Endothelial cell of umbilical vein (primary cell): ENCODE measurements around the gene ITPR2. TPM values are rescaled to one million over a fixed set of nuclear protein-coding genes. Genes with fewer than 3 reads are reported as not detected.
A peak's percentile ranks its signal among the peaks of the same experiment; 100 is the strongest.
"Not testable (repeated sequence)": the region's sequence is repeated elsewhere in the genome, so short reads cannot be mapped to it uniquely, and the experiment has no call there.

Experiments used
- BruUV-seq: library from RNA; stranded (reverse); fragments of 400-500 nt; replicated peaks from 2 replicates; lab custom pipeline; 2021; lab: Mats Ljungman, UMichigan
- CTCF ChIA-PET: fragments of 300-600, 350-600 bp; sonication (Branson Sonifier 250); formaldehyde crosslinking; loops from one replicate; lab custom pipeline; 2021; ENCODE audit warnings: antibody characterized with exemption, inconsistent platforms; lab: Charles Lee
- POLR2A ChIA-PET: fragments of 300-600, 350-600 bp; sonication (Branson Sonifier 250); formaldehyde crosslinking; loops from one replicate; lab custom pipeline; 2021; ENCODE audit warnings: antibody characterized with exemption, inconsistent platforms; lab: Charles Lee
- DNase-seq: peaks from one replicate; pipeline ENCODE4 v3.0.0-alpha.2; 2011; ENCODE audit warnings: low read depth, low spot score
- FAIRE-seq: peaks from 2 replicates; lab custom pipeline; 2011; peaks lifted over from hg19 to GRCh38; lab: Jason Lieb, UNC
- H2AFZ ChIP-seq: 2 replicates; pipeline ENCODE4 v1.6.0; 2012; ENCODE audit warnings: low read depth, low read length, control low read depth, inconsistent platforms
- H3K27ac ChIP-seq: 2 replicates; pipeline ENCODE4 v1.5.1; 2011; ENCODE audit warnings: low read depth, mild to moderate bottlenecking, control low read depth, low read length, moderate library complexity; ENCODE audit not compliant: insufficient read depth
- H3K27me3 ChIP-seq, 2 experiments: 2 replicates each; pipeline versions ENCODE4 v1.6.0 to v1.6.1; 2011; ENCODE audit warnings: low read length in 2 of 2, mixed read lengths in 1 of 2; ENCODE audit not compliant: control insufficient read depth in 2 of 2, insufficient read depth in 2 of 2
- H3K36me3 ChIP-seq, 2 experiments: 2 replicates in 1 of 2; 3 replicates in 1 of 2; pipeline ENCODE4 v1.5.1; 2011; ENCODE audit warnings: low read length in 2 of 2, mild to moderate bottlenecking in 1 of 2, moderate library complexity in 1 of 2; ENCODE audit not compliant: control insufficient read depth in 2 of 2, insufficient read depth in 2 of 2; ENCODE audit errors: extremely low read depth in 1 of 2
- H3K4me1 ChIP-seq: 3 replicates; pipeline ENCODE4 v1.5.1; 2011; ENCODE audit warnings: mild to moderate bottlenecking, low read length; ENCODE audit not compliant: control insufficient read depth, insufficient read depth; ENCODE audit errors: extremely low read depth
- H3K4me2 ChIP-seq: 2 replicates; pipeline ENCODE4 v1.6.1; 2011; ENCODE audit warnings: low read length, control low read depth, mixed read lengths; ENCODE audit not compliant: insufficient read depth
- H3K4me3 ChIP-seq, 3 experiments: fragments of 200-600 bp in 1 of 3; sonication (generic), shearing (Covaris generic) in 1 of 3; replicated peaks in 1 of 3; 2 replicates each; pipeline ENCODE4 v1.5.1; 2011 to 2016; ENCODE audit warnings: control low read depth in 3 of 3, low read length in 3 of 3, mild to moderate bottlenecking in 2 of 3, inconsistent platforms in 1 of 3, low read depth in 1 of 3, moderate library complexity in 1 of 3; ENCODE audit not compliant: insufficient read depth in 1 of 3
- H3K79me2 ChIP-seq: 2 replicates; pipeline ENCODE4 v1.6.0; 2012; ENCODE audit warnings: low read length, inconsistent platforms; ENCODE audit not compliant: control insufficient read depth, insufficient read depth
- H3K9ac ChIP-seq: replicated peaks from 2 replicates; pipeline ENCODE3; 2011; ENCODE audit warnings: low read length, control low read depth; ENCODE audit not compliant: insufficient read depth; ENCODE audit errors: extremely low read depth
- H3K9me1 ChIP-seq: replicated peaks from 3 replicates; pipeline ENCODE4 v1.6.0; 2011; ENCODE audit warnings: mild to moderate bottlenecking, low read length; ENCODE audit not compliant: control insufficient read depth, insufficient read depth; ENCODE audit errors: extremely low read depth
- H3K9me3 ChIP-seq: replicated peaks from 2 replicates; pipeline ENCODE4 v1.5.1; 2012; ENCODE audit warnings: low read length, inconsistent platforms; ENCODE audit not compliant: control insufficient read depth, insufficient read depth
- H4K20me1 ChIP-seq: replicated peaks from 2 replicates; pipeline ENCODE3; 2011; ENCODE audit warnings: mild to moderate bottlenecking, low read length; ENCODE audit not compliant: control insufficient read depth, insufficient read depth; ENCODE audit errors: extremely low read depth
- EZH2 ChIP-seq: IDR thresholded peaks from 2 replicates; pipeline ENCODE4 v1.6.1; 2012; ENCODE audit warnings: borderline replicate concordance, low read depth, mild to moderate bottlenecking, moderate library complexity, low read length, inconsistent platforms; ENCODE audit not compliant: severe bottlenecking
- FOS ChIP-seq: IDR thresholded peaks from 2 replicates; pipeline ENCODE4 v1.6.1; 2011; ENCODE audit warnings: mild to moderate bottlenecking, low read length, moderate library complexity, borderline replicate concordance; ENCODE audit not compliant: insufficient read depth
- GATA2 ChIP-seq: IDR thresholded peaks from 2 replicates; pipeline ENCODE4 v1.7.0; 2011; ENCODE audit warnings: low read depth, mild to moderate bottlenecking, moderate library complexity, mixed read lengths, low read length; ENCODE audit not compliant: insufficient read length, insufficient read depth
- JUN ChIP-seq: IDR thresholded peaks from 2 replicates; pipeline ENCODE4 v1.6.1; 2011; ENCODE audit warnings: borderline replicate concordance, low read depth; ENCODE audit not compliant: insufficient read length, insufficient read depth
- MYC ChIP-seq: IDR thresholded peaks from one replicate; pipeline ENCODE4 v1.6.1; 2011; ENCODE audit warnings: mild to moderate bottlenecking, low read depth, low read length
- POLR2A ChIP-seq: IDR thresholded peaks from 2 replicates; pipeline ENCODE4 v1.6.1; 2012; ENCODE audit warnings: low read depth, mild to moderate bottlenecking, control low read depth, low read length
- POLR2AphosphoS5 ChIP-seq: IDR thresholded peaks from 2 replicates; pipeline ENCODE4 v1.6.1; 2012; ENCODE audit warnings: low read depth, mild to moderate bottlenecking, control low read depth, low read length, moderate library complexity; ENCODE audit not compliant: insufficient read depth
- dilution Hi-C: fragments of 300-500 bp; cut with MboI; formaldehyde crosslinking; loops from one replicate; pipeline ENCODE4 v1.15.0; 2019; ENCODE audit warnings: low sequenced_read_pairs; ENCODE audit not compliant: extremely low pct_ligation_motif_present
- intact Hi-C: fragments of 100-400 bp; cut with micrococcal nuclease; formaldehyde crosslinking; loops from one replicate; pipeline ENCODE4 v1.10.0; 2022
- polyA plus RNA-seq, 4 experiments: library from polyadenylated mRNA; depleted of rRNA in 3 of 4; stranded (reverse) in 3 of 4; unstranded in 1 of 4; fragments of >200 nt; gene quantifications; 2 replicates each; pipeline versions ENCODE4 v1.2.1 to v1.2.3, GENCODE V29; 2011 to 2012; ENCODE audit warnings: missing spikeins in 1 of 4
- total RNA-seq: library from RNA; stranded (reverse); gene quantifications from 2 replicates; pipeline ENCODE4 v1.2.3, GENCODE V29; 2021
- TF ChIP-seq, protein P1 (sequence below): IDR thresholded peaks from 2 replicates; pipeline ENCODE4 v1.6.1; 2011; ENCODE audit not compliant: insufficient read depth, insufficient read length
- TF ChIP-seq, protein P2 (sequence below), 2 donors: IDR thresholded peaks; 1 replicate in 1 of 2; 2 replicates in 1 of 2; pipeline ENCODE4 v1.5.1; 2011; ENCODE audit warnings: low read length in 2 of 2, mild to moderate bottlenecking in 2 of 2, moderate library complexity in 2 of 2, control low read depth in 1 of 2, inconsistent platforms in 1 of 2, low read depth in 1 of 2; ENCODE audit not compliant: insufficient read depth in 1 of 2; ENCODE audit errors: extremely low read depth in 1 of 2

Gene ITPR2
- total and polyA plus RNA-seq, 2 donors (not counting 3 experiments of a cell fraction or from before 2014, with no cell fraction given) = 16.2 to 86.8 TPM

DNA sequence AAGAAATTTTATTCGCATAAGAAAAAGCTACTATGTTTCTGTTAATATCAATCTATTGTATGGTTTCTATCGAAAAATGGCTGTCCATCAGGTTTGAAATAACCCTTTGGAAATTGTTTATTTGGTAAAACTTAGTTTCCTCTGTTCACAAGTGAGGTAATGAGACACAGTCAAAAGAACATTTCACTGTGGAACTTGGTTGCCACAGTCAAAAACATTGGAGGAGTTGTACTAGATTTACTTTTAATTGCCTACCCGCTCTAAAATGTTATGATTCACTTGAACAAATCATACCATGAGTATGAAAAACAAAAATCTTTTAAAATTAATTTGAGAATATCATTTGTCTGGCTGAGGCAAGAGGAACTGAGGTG lies 46.5 kb downstream of the ITPR2 start:
- no TSS peak for BruUV-seq
- POLR2A ChIA-PET = interaction anchor here (0.7 to 1.0 kb wide), 2 partner anchors 46 to 56 kb away, joined by 7 to 10 read pairs; partner anchors contain the start of gene ITPR2
- Histone ChIP-seq H3K9me1 (no peaks in the 10 kb centered on the region), H4K20me1 (no peaks in the 10 kb centered on the region), H3K79me2 (no peaks in the 10 kb centered on the region), H3K9me3 (no peaks in the 10 kb centered on the region), H3K36me3 (no peaks in the 10 kb centered on the region), H3K4me1 (peaks cover 39% of the 10 kb centered on the region), H3K27ac (peak overlapping the region; percentile 85), H3K4me3 (no peak overlapping the region), H3K27me3 (no peaks in the 10 kb centered on the region), H3K4me2 (peak overlapping the region; percentile 23), H3K9ac (peak overlapping the region; percentile 48), H2AFZ (no peak overlapping the region)
- intact Hi-C loops = loop anchor here (2.0 kb wide), 3 partner anchors 36 to 46 kb away; partner anchors contain the start of gene ITPR2
- dilution Hi-C loops = no loop called here
- no peak for FAIRE-seq
- CTCF ChIA-PET = interaction anchor here (0.6 to 1.6 kb wide), 10 partner anchors 11 to 229 kb away, joined by 3 to 10 read pairs (median 4); partner anchors contain the start of gene ITPR2
- no peak for DNase-seq
- no peak for TF ChIP-seq JUN
- no peak for TF ChIP-seq FOS
- TF ChIP-seq, protein P1, sequence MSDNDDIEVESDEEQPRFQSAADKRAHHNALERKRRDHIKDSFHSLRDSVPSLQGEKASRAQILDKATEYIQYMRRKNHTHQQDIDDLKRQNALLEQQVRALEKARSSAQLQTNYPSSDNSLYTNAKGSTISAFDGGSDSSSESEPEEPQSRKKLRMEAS = no peak
- no peak for TF ChIP-seq POLR2A
- TF ChIP-seq EZH2 = no peak
- TF ChIP-seq GATA2 = no peak
- TF ChIP-seq, protein P2, sequence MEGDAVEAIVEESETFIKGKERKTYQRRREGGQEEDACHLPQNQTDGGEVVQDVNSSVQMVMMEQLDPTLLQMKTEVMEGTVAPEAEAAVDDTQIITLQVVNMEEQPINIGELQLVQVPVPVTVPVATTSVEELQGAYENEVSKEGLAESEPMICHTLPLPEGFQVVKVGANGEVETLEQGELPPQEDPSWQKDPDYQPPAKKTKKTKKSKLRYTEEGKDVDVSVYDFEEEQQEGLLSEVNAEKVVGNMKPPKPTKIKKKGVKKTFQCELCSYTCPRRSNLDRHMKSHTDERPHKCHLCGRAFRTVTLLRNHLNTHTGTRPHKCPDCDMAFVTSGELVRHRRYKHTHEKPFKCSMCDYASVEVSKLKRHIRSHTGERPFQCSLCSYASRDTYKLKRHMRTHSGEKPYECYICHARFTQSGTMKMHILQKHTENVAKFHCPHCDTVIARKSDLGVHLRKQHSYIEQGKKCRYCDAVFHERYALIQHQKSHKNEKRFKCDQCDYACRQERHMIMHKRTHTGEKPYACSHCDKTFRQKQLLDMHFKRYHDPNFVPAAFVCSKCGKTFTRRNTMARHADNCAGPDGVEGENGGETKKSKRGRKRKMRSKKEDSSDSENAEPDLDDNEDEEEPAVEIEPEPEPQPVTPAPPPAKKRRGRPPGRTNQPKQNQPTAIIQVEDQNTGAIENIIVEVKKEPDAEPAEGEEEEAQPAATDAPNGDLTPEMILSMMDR (IDR thresholded peaks at IDR 0.05; ENCODE audit: extremely low read depth in 1 of 2, insufficient read depth in 1 of 2, low read depth in 1 of 2, low read length in 2 of 2) = no peak
- TF ChIP-seq POLR2AphosphoS5 = no peak
- TF ChIP-seq MYC = no peak

DNA sequence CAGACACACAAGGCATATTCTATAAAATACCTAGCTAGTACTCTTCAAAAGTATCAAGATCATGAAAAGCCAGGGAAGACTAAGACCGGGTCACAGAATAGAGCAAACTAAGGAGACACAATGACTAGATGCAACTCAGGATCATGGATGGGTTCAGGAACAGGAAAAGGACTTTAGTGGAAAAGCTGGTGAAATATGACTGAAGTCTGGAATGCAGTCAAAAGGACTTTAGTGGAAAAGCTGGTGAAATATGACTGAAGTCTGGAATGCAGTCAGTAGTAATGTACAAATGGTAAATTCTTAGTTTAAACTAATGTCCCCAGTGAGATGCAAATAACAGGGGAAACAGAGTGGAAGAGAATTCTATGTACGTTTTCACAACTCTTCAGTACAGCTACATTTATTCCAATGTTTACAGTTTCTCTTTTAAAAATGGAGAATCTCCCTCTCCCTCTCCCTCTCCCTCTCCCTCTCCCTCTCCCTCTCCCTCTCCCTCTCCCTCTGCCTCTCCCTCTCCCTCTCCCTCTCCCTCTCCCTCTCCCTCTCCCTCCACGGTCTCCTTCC lies 49.1 kb downstream of the ITPR2 start:
- BruUV-seq, H3K27me3 ChIP-seq, H3K9me1 ChIP-seq, FAIRE-seq, H3K9ac ChIP-seq, H4K20me1 ChIP-seq, dilution Hi-C loops, H3K4me2 ChIP-seq, POLR2A ChIA-PET, H3K4me3 ChIP-seq, H3K36me3 ChIP-seq, H3K79me2 ChIP-seq, H3K9me3 ChIP-seq, H2AFZ ChIP-seq, CTCF ChIA-PET, DNase-seq, intact Hi-C loops, H3K27ac ChIP-seq: not testable (repeated sequence)
- peaks cover 23% of the 10 kb centered on the region for H3K4me1 ChIP-seq
